Measurements from ENCODE around the gene MSTO1.

Gene MSTO1

DNA sequence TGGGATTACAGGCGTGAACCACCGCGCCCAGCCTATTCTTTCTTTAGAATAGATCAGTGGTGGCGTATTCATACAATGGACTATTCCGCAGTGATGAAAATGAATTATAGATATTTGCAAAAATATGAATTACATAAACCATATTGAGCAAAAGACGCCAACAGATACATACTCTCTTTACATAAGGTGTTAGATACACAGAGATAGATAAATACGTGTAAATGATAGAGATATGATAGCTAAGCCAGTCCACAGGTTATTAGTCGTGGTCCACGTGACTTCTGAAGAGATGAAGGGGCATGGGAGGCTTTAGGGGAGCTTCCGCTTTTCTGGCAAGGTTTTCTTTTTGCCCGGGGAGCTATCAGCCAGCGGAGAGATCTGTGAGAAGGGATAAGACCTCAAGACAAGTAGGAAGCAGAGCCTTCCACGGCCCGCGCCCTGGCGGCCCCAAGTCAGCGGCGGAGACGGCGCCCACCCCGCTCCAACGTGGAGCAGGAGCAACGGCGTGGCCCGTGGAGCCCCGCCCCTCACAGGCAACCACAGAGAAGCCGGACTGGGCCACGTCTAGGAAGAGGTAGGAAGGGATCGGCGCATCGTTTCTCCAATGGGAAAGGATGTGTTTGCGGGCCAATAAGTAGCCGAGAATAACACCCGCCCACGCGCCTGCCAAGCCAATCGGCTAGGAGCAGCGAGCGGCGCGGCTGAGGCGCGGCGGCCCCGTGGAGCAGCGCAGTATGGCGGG, at the start of gene MSTO1:
Gene MSTO1, plus strand, starts transcription at position 704 of the 742 bp plus-strand sequence. Its CDS starts 31 bp downstream, at position 735.
- ATAC-seq: peak; percentile 99
- TF ChIP-seq, protein P1, sequence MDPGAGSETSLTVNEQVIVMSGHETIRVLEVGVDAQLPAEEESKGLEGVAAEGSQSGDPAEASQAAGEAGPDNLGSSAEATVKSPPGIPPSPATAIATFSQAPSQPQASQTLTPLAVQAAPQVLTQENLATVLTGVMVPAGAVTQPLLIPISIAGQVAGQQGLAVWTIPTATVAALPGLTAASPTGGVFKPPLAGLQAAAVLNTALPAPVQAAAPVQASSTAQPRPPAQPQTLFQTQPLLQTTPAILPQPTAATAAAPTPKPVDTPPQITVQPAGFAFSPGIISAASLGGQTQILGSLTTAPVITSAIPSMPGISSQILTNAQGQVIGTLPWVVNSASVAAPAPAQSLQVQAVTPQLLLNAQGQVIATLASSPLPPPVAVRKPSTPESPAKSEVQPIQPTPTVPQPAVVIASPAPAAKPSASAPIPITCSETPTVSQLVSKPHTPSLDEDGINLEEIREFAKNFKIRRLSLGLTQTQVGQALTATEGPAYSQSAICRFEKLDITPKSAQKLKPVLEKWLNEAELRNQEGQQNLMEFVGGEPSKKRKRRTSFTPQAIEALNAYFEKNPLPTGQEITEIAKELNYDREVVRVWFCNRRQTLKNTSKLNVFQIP (CRISPR knock-in tag; IDR thresholded peaks at IDR 0.05; ENCODE audit: borderline replicate concordance, low read depth): peak; percentile 58; the same call in 1 of the 2 replicates
- no peak for TF ChIP-seq BACH2 (CRISPR knock-in tag; IDR thresholded peaks at IDR 0.05; ENCODE audit: borderline replicate concordance)
- no peak for TF ChIP-seq ARNTL (CRISPR knock-in tag; IDR thresholded peaks at IDR 0.05; ENCODE audit: borderline replicate concordance, low read depth)
- 0 out of 2 replicates have a peak, but pooled peaks have one; percentile 27 for TF ChIP-seq TOX (CRISPR knock-in tag; IDR thresholded peaks at IDR 0.05; ENCODE audit: borderline replicate concordance)
- no peak for TF ChIP-seq ZNF565 (CRISPR knock-in tag; conservative IDR thresholded peaks at IDR 0.05; ENCODE audit: low read depth)
- 0 out of 2 replicates have a peak, but pooled peaks have one; percentile 9 for TF ChIP-seq RARB (CRISPR knock-in tag; IDR thresholded peaks at IDR 0.05)
- TF ChIP-seq CREB5 (CRISPR knock-in tag; IDR thresholded peaks at IDR 0.05; ENCODE audit: low read depth): no peak
- no peak for TF ChIP-seq ZFP30 (CRISPR knock-in tag; IDR thresholded peaks at IDR 0.05)

DNA sequence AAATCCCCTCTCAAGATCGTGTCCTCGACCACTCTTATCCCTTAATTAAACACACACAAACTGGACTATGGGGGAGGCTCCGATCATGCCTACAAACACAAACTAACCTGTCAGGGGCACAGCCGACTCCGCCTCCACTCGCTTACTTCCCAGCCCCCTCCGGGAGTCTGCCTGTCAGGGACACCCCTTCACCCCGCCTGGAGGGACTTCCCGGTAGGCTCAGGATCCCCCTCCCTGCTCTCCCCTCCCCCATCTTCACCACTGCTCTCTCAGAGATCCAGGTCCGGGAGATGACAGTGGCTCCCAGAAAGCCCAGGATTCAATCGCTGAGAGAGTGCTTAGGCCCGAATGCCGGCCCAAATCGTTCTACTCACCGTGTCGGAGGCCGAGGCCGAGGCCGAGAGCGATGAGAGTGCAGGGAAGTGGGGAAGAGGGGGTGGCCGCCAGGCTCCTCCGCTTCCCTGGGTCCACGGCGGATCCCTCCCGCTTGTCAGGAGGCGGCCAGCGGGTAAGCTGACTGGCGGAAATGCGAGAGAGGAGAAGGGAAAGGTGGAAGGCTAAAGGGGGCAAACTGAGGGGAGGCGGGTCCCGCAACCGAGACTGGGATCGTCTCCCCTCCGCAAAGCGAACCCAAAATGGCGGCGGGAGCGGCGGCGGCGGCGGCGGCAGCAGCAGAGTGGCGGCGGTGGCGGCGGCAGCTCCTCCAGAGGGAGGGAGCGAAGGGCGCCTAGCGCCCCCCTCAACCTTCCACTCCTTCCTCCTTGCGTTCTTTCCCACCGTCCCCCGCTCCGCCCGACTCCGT, 48.0 kb upstream of the MSTO1 start:
- peak; percentile 53 for ATAC-seq

- TF ChIP-seq ESRRG (CRISPR knock-in tag; IDR thresholded peaks at IDR 0.05): no peak
- TF ChIP-seq, protein P1 (CRISPR knock-in tag; IDR thresholded peaks at IDR 0.05; ENCODE audit: borderline replicate concordance, low read depth): peak; percentile 91; the same call in 1 of the 2 replicates
- TF ChIP-seq ZC3H10 (CRISPR knock-in tag; IDR thresholded peaks at IDR 0.05): 0 out of 2 replicates have a peak, but pooled peaks have one; percentile 30
- TF ChIP-seq TOX (CRISPR knock-in tag; IDR thresholded peaks at IDR 0.05; ENCODE audit: borderline replicate concordance): peak; percentile 77; the same call in 1 of the 2 replicates
- no peak for TF ChIP-seq TSHZ2 (CRISPR knock-in tag; IDR thresholded peaks at IDR 0.05)
- TF ChIP-seq ZFP3 (CRISPR knock-in tag; IDR thresholded peaks at IDR 0.05): peak; percentile 89
- TF ChIP-seq ZNF70 (CRISPR knock-in tag; IDR thresholded peaks at IDR 0.05): no peak
- ATAC-seq: peak; percentile 91
These were observed 47.2 kb upstream of the MSTO1 start, which contains the start of gene ASH1L for GRCh38 chr1:155562581-155563376. TSS of gene ASH1L (minus strand) at chr1:155562803. CDS start at chr1:155521519, 41,284 bp downstream.

GRCh38 chr1:155563377-155564022, 46.5 kb upstream of the MSTO1 start:
- ATAC-seq: peak; percentile 9
